ENCODE data around the gene UAP1L1. TPM values are rescaled to one million over a fixed set of nuclear protein-coding genes. Genes with fewer than 3 reads are reported as not detected.
A peak's percentile ranks its signal among the peaks of the same experiment; 100 is the strongest.

The UAP1L1 gene
- total and polyA plus RNA-seq, 2 of the 4 experiments (the other 2 are of a cell fraction): 2.3 to 9.8 TPM

GRCh38 chr9:137126786-137127185 lies 49.5 kb downstream of the UAP1L1 start:
- 67% methylated on average over 1 of the region's 3 CpGs; no CpG with 5 or more reads in 1 of the 2 experiments for WGBS, 2 experiments (ENCODE audit: extremely low coverage in 2 of 2, insufficient read length in 1 of 2)

More at GRCh38 chr9:137126786-137127185, 49.5 kb downstream of the UAP1L1 start:
- Histone ChIP-seq H4K20me1 (ENCODE audit: insufficient read depth, low read length) (peaks cover 8% of the 10 kb centered on the region; the same call in 1 of the 2 replicates), H3K4me2 (ENCODE audit: low read depth, low read length) (no peak overlapping the region), H3K23ac (ENCODE audit: low read depth, low read length) (0 out of 2 replicates have a peak overlapping the region, but pooled peaks have one; percentile 9), H3K9ac (ENCODE audit: low read depth, low read length) (no peak overlapping the region), H3K4ac (ENCODE audit: low read depth, low read length) (no peak overlapping the region), H3K36me3 (ENCODE audit: control insufficient read depth, insufficient read depth, low read length) (no peaks in the 10 kb centered on the region), H3K9me3 (ENCODE audit: control insufficient read depth, insufficient read depth, low read length) (peaks cover 4% of the 10 kb centered on the region; the same call in 1 of the 2 replicates), H3K14ac (replicated peaks; ENCODE audit: low read depth, low read length) (no peak overlapping the region), H2BK120ac (ENCODE audit: low read depth, low read length) (no peak overlapping the region), H3K27ac (ENCODE audit: insufficient read depth, low read length) (no peak overlapping the region), H2BK20ac (ENCODE audit: low read depth, low read length) (no peak overlapping the region), H4K91ac (ENCODE audit: insufficient read depth, low read depth, low read length) (no peak overlapping the region), H3K4me1 (ENCODE audit: control insufficient read depth, insufficient read depth, low read length) (peaks cover 12% of the 10 kb centered on the region; the same call in 1 of the 2 replicates), H2BK15ac (ENCODE audit: low read depth, low read length) (no peak overlapping the region), H3K18ac (ENCODE audit: low read depth, low read length) (no peak overlapping the region), H2AK9ac (replicated peaks; ENCODE audit: low read depth, low read length, poor library complexity) (no peak overlapping the region), H2AFZ (replicated peaks; ENCODE audit: low read length, poor library complexity) (no peak overlapping the region), H4K8ac (ENCODE audit: low read depth in 2 of 2, low read length in 2 of 2) (no peak overlapping the region), H4K5ac (ENCODE audit: low read depth, low read length) (no peak overlapping the region), H2BK5ac (ENCODE audit: low read depth, low read length, poor library complexity, severe bottlenecking) (no peak overlapping the region), H3K4me3 (ENCODE audit: insufficient read depth, low read depth, low read length) (no peak overlapping the region), H2AK5ac (ENCODE audit: low read depth, low read length) (no peak overlapping the region), H3K79me1 (ENCODE audit: low read depth in 1 of 2, low read length in 2 of 2) (peaks cover 13 to 40% of the 10 kb centered on the region in 2 experiments), H3K56ac (ENCODE audit: extremely low read depth, insufficient read depth, low read length) (no peak overlapping the region), H3K9me1 (ENCODE audit: insufficient read depth, low read length) (peaks cover 16% of the 10 kb centered on the region), H3K27me3 (ENCODE audit: control insufficient read depth, insufficient read depth, low read length) (no peaks in the 10 kb centered on the region)
- DNase-seq (no peak), ATAC-seq (ENCODE audit: low read depth) (no peak)
- in situ Hi-C loops (cut with MboI; ENCODE audit: low sequenced_read_pairs): no loop called here
- no TSS peak for BruUV-seq (replicated peaks)
- dilution Hi-C loops (cut with HindIII; ENCODE audit: low sequenced_read_pairs, unreplicated experiment): no loop called here
- intact Hi-C loops (cut with micrococcal nuclease): no loop called here
- POLR2A ChIA-PET (ENCODE audit: unreplicated experiment): no interaction called here
- TF ChIP-seq POLR2A (IDR thresholded peaks at IDR 0.05; ENCODE audit: low read depth, low read length) (no peak), MAFK (IDR thresholded peaks at IDR 0.05; ENCODE audit: low read depth, low read length) (no peak), ELK1 (IDR thresholded peaks at IDR 0.05; ENCODE audit: borderline replicate concordance, low read depth, low read length) (no peak), FOS (IDR thresholded peaks at IDR 0.05; ENCODE audit: low read depth, low read length) (no peak), CTCF (conservative IDR thresholded peaks at IDR 0.05; ENCODE audit: low read depth, low read length) (no peak), MXI1 (IDR thresholded peaks at IDR 0.05; ENCODE audit: borderline replicate concordance, low read depth, low read length) (no peak), RAD21 (IDR thresholded peaks at IDR 0.05; ENCODE audit: low read length) (no peak), CEBPB (IDR thresholded peaks at IDR 0.05; ENCODE audit: low read depth, low read length) (no peak), RFX5 (IDR thresholded peaks at IDR 0.05; ENCODE audit: low read depth, low read length) (no peak), BHLHE40 (IDR thresholded peaks at IDR 0.05; ENCODE audit: low read depth, low read length) (no peak), USF2 (IDR thresholded peaks at IDR 0.05; ENCODE audit: low read depth, low read length) (no peak), SMC3 (IDR thresholded peaks at IDR 0.05; ENCODE audit: low read depth, low read length) (no peak), RCOR1 (IDR thresholded peaks at IDR 0.05; ENCODE audit: insufficient replicate concordance, low read length) (no peak), CHD1 (IDR thresholded peaks at IDR 0.05; ENCODE audit: low read depth, low read length) (no peak), NFE2L2 (IDR thresholded peaks at IDR 0.05; ENCODE audit: low read depth, low read length) (no peak), MAZ (IDR thresholded peaks at IDR 0.05; ENCODE audit: borderline replicate concordance, low read depth, low read length) (no peak)
- CTCF ChIA-PET: no interaction called here
